HepG2 (cell line): ENCODE data around the gene NLE1. TPM values are rescaled to one million over a fixed set of nuclear protein-coding genes. Genes with fewer than 3 reads are reported as not detected.

Source experiments
- CBX1 ChIP-seq: IDR thresholded peaks from one replicate; pipeline ENCODE4 v1.6.1; 2016; ENCODE audit warnings: antibody characterized with exemption, low read depth
- KDM1A ChIP-seq: IDR thresholded peaks from 2 replicates; pipeline ENCODE4 v1.6.1; 2016; ENCODE audit warnings: missing compliant biosample characterization
- RCOR2 ChIP-seq: IDR thresholded peaks from 2 replicates; pipeline ENCODE4 v1.6.1; 2016; ENCODE audit warnings: missing biosample characterization, missing genetic modification reagents
- TARDBP ChIP-seq: sonication (generic); formaldehyde crosslinking; IDR thresholded peaks from 2 replicates; pipeline ENCODE4 v1.8.0; 2022; ENCODE audit warnings: mild to moderate bottlenecking, missing genetic modification reagents
- TEAD3 ChIP-seq: optimal IDR thresholded peaks from 2 replicates; pipeline ENCODE3; 2016; ENCODE audit warnings: borderline replicate concordance
- ZNF557 ChIP-seq: sonication (generic); formaldehyde crosslinking; IDR thresholded peaks from 2 replicates; pipeline ENCODE4 v1.4.0; 2020; ENCODE audit warnings: missing genetic modification reagents
- ZNF703 ChIP-seq: sonication (generic); formaldehyde crosslinking; IDR thresholded peaks from 2 replicates; pipeline ENCODE4 v1.5.1; 2020; ENCODE audit warnings: missing genetic modification reagents, mild to moderate bottlenecking, moderate library complexity, borderline replicate concordance
- ZNF790 ChIP-seq: sonication (generic); formaldehyde crosslinking; IDR thresholded peaks from 2 replicates; pipeline ENCODE4 v1.8.0; 2022; ENCODE audit warnings: missing genetic modification reagents, mild to moderate bottlenecking, borderline replicate concordance
- ZNF891 ChIP-seq: sonication (generic); formaldehyde crosslinking; IDR thresholded peaks from 2 replicates; pipeline ENCODE4 v1.5.0; 2020; ENCODE audit warnings: mild to moderate bottlenecking, missing genetic modification reagents
- ZSCAN12 ChIP-seq: sonication (generic); formaldehyde crosslinking; IDR thresholded peaks from 2 replicates; pipeline ENCODE4 v1.9.0; 2021; ENCODE audit warnings: mild to moderate bottlenecking, missing genetic modification reagents
- polyA plus RNA-seq, 8 experiments: library from polyadenylated mRNA; depleted of rRNA in 3 of 8; stranded (reverse) in 7 of 8; unstranded in 1 of 8; fragments of >200 nt; fragmentation: Illumina TruSeq in 4 of 8; extraction: Trizol in 4 of 8; gene quantifications; 2 replicates each; pipeline versions ENCODE4 v1.2.1 to v1.2.3, GENCODE V29; 2011 to 2016; ENCODE audit warnings: low read depth in 4 of 8, missing spikeins in 1 of 8, mixed read lengths in 1 of 8; ENCODE audit not compliant: insufficient read depth in 1 of 8
- total RNA-seq, 5 experiments: library from RNA; depleted of rRNA; stranded (reverse); fragments of >200 nt; fragmentation: Illumina TruSeq; extraction: Trizol; gene quantifications; 2 replicates each; pipeline ENCODE4 v1.2.3, GENCODE V29; 2016; ENCODE audit warnings: low read depth in 1 of 5
- TF ChIP-seq, protein P1 (sequence below): sonication (generic); formaldehyde crosslinking; IDR thresholded peaks from 2 replicates; pipeline ENCODE4 v1.4.0; 2020; ENCODE audit warnings: mild to moderate bottlenecking, missing genetic modification reagents
- TF ChIP-seq, protein P2 (sequence below): fragments of 450-650 bp; IDR thresholded peaks from 2 replicates; pipeline ENCODE4 v1.6.1; 2017
- TF ChIP-seq, protein P3 (sequence below): sonication (generic); formaldehyde crosslinking; IDR thresholded peaks from 2 replicates; pipeline ENCODE4 v1.4.0; 2020; ENCODE audit warnings: missing genetic modification reagents
- TF ChIP-seq, protein P4 (sequence below), 2 experiments: IDR thresholded peaks; 2 replicates each; pipeline ENCODE4 v1.6.1; 2011 to 2012; ENCODE audit warnings: low read length in 2 of 2, borderline replicate concordance in 1 of 2, low read depth in 1 of 2, mild to moderate bottlenecking in 1 of 2, moderate library complexity in 1 of 2
- TF ChIP-seq, protein P5 (sequence below): sonication (generic); formaldehyde crosslinking; IDR thresholded peaks from 2 replicates; pipeline ENCODE4 v1.8.0; 2022; ENCODE audit warnings: mild to moderate bottlenecking, missing genetic modification reagents

Gene NLE1
- total and polyA plus RNA-seq, 2 of the 13 experiments (the other 11 are each of a cell fraction or from before 2014, with no cell fraction given): 20.3 to 34.5 TPM

DNA sequence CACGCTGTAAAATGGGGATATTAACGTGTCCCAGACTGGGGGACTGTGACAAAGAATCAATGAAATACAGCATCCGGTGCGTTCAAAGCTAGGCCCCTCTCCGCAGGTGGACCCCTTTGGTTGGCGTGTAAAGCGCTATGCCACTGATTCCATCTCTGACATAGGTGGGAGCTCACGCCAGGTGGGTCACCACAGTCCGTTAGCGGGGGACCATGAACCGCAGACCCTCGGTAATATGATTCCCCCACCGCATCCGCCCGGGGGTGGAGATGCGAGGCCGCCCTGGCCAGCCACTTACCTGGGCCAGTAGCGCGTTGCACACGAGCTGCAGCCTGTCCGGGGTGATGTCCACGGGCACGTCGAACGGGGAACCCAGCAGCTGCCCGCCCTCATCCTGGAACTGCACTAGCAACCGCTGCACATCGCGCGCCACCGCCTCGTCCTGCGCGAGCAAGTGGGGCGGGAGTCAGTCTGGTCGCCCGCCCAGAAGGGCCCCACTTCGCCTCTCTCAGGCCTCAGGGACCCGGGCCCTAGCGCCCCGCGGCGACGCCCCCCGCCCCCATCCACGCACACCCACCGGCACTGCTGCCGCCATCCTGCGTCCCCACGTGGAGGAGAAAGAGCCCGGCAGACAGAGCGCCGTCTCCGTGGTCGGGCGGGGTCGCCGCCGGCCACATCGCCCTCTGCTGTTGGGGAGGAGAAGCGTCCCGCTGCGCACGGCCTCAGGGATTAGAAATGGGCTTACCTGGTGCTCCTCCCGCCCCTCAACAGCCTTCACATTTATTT, at the start of gene NLE1 (continued):
- TF ChIP-seq, protein P1, sequence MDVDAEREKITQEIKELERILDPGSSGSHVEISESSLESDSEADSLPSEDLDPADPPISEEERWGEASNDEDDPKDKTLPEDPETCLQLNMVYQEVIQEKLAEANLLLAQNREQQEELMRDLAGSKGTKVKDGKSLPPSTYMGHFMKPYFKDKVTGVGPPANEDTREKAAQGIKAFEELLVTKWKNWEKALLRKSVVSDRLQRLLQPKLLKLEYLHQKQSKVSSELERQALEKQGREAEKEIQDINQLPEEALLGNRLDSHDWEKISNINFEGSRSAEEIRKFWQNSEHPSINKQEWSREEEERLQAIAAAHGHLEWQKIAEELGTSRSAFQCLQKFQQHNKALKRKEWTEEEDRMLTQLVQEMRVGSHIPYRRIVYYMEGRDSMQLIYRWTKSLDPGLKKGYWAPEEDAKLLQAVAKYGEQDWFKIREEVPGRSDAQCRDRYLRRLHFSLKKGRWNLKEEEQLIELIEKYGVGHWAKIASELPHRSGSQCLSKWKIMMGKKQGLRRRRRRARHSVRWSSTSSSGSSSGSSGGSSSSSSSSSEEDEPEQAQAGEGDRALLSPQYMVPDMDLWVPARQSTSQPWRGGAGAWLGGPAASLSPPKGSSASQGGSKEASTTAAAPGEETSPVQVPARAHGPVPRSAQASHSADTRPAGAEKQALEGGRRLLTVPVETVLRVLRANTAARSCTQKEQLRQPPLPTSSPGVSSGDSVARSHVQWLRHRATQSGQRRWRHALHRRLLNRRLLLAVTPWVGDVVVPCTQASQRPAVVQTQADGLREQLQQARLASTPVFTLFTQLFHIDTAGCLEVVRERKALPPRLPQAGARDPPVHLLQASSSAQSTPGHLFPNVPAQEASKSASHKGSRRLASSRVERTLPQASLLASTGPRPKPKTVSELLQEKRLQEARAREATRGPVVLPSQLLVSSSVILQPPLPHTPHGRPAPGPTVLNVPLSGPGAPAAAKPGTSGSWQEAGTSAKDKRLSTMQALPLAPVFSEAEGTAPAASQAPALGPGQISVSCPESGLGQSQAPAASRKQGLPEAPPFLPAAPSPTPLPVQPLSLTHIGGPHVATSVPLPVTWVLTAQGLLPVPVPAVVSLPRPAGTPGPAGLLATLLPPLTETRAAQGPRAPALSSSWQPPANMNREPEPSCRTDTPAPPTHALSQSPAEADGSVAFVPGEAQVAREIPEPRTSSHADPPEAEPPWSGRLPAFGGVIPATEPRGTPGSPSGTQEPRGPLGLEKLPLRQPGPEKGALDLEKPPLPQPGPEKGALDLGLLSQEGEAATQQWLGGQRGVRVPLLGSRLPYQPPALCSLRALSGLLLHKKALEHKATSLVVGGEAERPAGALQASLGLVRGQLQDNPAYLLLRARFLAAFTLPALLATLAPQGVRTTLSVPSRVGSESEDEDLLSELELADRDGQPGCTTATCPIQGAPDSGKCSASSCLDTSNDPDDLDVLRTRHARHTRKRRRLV (CRISPR knock-in tag): peak; percentile 57; the same call in 1 of the 2 replicates
- TF ChIP-seq, protein P2, sequence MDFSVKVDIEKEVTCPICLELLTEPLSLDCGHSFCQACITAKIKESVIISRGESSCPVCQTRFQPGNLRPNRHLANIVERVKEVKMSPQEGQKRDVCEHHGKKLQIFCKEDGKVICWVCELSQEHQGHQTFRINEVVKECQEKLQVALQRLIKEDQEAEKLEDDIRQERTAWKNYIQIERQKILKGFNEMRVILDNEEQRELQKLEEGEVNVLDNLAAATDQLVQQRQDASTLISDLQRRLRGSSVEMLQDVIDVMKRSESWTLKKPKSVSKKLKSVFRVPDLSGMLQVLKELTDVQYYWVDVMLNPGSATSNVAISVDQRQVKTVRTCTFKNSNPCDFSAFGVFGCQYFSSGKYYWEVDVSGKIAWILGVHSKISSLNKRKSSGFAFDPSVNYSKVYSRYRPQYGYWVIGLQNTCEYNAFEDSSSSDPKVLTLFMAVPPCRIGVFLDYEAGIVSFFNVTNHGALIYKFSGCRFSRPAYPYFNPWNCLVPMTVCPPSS: no peak
- TF ChIP-seq ZNF790 (CRISPR knock-in tag) (no peak), KDM1A (CRISPR knock-in tag) (no peak), ZNF891 (CRISPR knock-in tag) (peak; percentile 81), ZNF557 (no peak), RCOR2 (CRISPR knock-in tag) (no peak), TARDBP (CRISPR knock-in tag) (peak; percentile 83), ZNF703 (CRISPR knock-in tag) (no peak; the same call in 1 of the 2 replicates), ZSCAN12 (CRISPR knock-in tag) (no peak), TEAD3 (peak; percentile 41), CBX1 (peak; percentile 50)
- TF ChIP-seq, protein P3, sequence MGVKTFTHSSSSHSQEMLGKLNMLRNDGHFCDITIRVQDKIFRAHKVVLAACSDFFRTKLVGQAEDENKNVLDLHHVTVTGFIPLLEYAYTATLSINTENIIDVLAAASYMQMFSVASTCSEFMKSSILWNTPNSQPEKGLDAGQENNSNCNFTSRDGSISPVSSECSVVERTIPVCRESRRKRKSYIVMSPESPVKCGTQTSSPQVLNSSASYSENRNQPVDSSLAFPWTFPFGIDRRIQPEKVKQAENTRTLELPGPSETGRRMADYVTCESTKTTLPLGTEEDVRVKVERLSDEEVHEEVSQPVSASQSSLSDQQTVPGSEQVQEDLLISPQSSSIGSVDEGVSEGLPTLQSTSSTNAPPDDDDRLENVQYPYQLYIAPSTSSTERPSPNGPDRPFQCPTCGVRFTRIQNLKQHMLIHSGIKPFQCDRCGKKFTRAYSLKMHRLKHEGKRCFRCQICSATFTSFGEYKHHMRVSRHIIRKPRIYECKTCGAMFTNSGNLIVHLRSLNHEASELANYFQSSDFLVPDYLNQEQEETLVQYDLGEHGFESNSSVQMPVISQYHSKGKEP (CRISPR knock-in tag): 0 out of 2 replicates have a peak, but pooled peaks have one; percentile 70
- TF ChIP-seq, protein P4, sequence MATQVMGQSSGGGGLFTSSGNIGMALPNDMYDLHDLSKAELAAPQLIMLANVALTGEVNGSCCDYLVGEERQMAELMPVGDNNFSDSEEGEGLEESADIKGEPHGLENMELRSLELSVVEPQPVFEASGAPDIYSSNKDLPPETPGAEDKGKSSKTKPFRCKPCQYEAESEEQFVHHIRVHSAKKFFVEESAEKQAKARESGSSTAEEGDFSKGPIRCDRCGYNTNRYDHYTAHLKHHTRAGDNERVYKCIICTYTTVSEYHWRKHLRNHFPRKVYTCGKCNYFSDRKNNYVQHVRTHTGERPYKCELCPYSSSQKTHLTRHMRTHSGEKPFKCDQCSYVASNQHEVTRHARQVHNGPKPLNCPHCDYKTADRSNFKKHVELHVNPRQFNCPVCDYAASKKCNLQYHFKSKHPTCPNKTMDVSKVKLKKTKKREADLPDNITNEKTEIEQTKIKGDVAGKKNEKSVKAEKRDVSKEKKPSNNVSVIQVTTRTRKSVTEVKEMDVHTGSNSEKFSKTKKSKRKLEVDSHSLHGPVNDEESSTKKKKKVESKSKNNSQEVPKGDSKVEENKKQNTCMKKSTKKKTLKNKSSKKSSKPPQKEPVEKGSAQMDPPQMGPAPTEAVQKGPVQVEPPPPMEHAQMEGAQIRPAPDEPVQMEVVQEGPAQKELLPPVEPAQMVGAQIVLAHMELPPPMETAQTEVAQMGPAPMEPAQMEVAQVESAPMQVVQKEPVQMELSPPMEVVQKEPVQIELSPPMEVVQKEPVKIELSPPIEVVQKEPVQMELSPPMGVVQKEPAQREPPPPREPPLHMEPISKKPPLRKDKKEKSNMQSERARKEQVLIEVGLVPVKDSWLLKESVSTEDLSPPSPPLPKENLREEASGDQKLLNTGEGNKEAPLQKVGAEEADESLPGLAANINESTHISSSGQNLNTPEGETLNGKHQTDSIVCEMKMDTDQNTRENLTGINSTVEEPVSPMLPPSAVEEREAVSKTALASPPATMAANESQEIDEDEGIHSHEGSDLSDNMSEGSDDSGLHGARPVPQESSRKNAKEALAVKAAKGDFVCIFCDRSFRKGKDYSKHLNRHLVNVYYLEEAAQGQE (IDR thresholded peaks at IDR 0.05; ENCODE audit: borderline replicate concordance in 1 of 2, low read depth in 1 of 2, low read length in 2 of 2): no peak
- TF ChIP-seq, protein P5, sequence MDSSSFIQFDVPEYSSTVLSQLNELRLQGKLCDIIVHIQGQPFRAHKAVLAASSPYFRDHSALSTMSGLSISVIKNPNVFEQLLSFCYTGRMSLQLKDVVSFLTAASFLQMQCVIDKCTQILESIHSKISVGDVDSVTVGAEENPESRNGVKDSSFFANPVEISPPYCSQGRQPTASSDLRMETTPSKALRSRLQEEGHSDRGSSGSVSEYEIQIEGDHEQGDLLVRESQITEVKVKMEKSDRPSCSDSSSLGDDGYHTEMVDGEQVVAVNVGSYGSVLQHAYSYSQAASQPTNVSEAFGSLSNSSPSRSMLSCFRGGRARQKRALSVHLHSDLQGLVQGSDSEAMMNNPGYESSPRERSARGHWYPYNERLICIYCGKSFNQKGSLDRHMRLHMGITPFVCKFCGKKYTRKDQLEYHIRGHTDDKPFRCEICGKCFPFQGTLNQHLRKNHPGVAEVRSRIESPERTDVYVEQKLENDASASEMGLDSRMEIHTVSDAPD (CRISPR knock-in tag): no peak
